PC-3 (cell line): ENCODE data around the gene RBP3. TPM values are rescaled to one million over a fixed set of nuclear protein-coding genes. Genes with fewer than 3 reads are reported as not detected.

Experiments used
- ATAC-seq: fragments of 200-7000 bp; cut with Tn5 transposase; 2 replicates; pipeline ENCODE4 v1.9.1; 2020; ENCODE audit warnings: mild to moderate bottlenecking, moderate library complexity
- BruUV-seq: library from RNA; stranded (reverse); fragments of 400-500 nt; replicated peaks from 2 replicates; lab custom pipeline; 2021; lab: Mats Ljungman, UMichigan
- CTCF ChIA-PET: fragments of 300-600 bp; sonication (Branson Sonifier 250); formaldehyde crosslinking; loops from one replicate; lab custom pipeline; 2022; ENCODE audit warnings: antibody characterized with exemption; lab: Charles Lee
- POLR2A ChIA-PET: fragments of 300-600 bp; sonication (Branson Sonifier 250); formaldehyde crosslinking; loops from one replicate; lab custom pipeline; 2022; ENCODE audit warnings: antibody characterized with exemption; ENCODE audit not compliant: unreplicated experiment; lab: Charles Lee
- DNase-seq: peaks from one replicate; pipeline ENCODE4 v3.0.0-alpha.2; 2015
- H2AFZ ChIP-seq: fragments of 300-600 bp; sonication (generic); 2 replicates; pipeline ENCODE4 v1.6.0; 2016; ENCODE audit warnings: antibody characterized with exemption, low read length
- H3F3A ChIP-seq: fragments of 300-600 bp; sonication (generic); one replicate; pipeline ENCODE4 v1.6.0; 2017; ENCODE audit warnings: antibody characterized with exemption, low read length, control low read depth, mild to moderate bottlenecking; ENCODE audit not compliant: unreplicated experiment
- H3K27ac ChIP-seq: fragments of 300-600 bp; sonication (generic); 2 replicates; pipeline ENCODE4 v1.5.1; 2016; ENCODE audit warnings: mild to moderate bottlenecking, low read length
- H3K27me3 ChIP-seq: fragments of 300-600 bp; sonication (generic); 2 replicates; pipeline ENCODE4 v1.6.1; 2016; ENCODE audit warnings: low read length, mixed read lengths
- H3K36me3 ChIP-seq: fragments of 300-600 bp; sonication (generic); 2 replicates; pipeline ENCODE4 v1.6.1; 2016; ENCODE audit warnings: low read depth, mixed run types, low read length, mixed read lengths
- H3K4me1 ChIP-seq: fragments of 300-600 bp; sonication (generic); 2 replicates; pipeline ENCODE4 v1.5.1; 2016; ENCODE audit warnings: low read length; ENCODE audit not compliant: insufficient read depth
- H3K4me2 ChIP-seq: fragments of 300-600 bp; sonication (generic); 2 replicates; pipeline ENCODE4 v1.6.0; 2016; ENCODE audit warnings: low read length
- H3K4me3 ChIP-seq: fragments of 300-600 bp; sonication (generic); 2 replicates; pipeline ENCODE4 v1.5.1; 2016; ENCODE audit warnings: mild to moderate bottlenecking, low read length, mixed read lengths
- H3K79me2 ChIP-seq: fragments of 300-600 bp; sonication (generic); 2 replicates; pipeline ENCODE4 v1.6.1; 2017; ENCODE audit warnings: low read length, mixed read lengths
- H3K9ac ChIP-seq: fragments of 300-600 bp; sonication (generic); 2 replicates; pipeline ENCODE4 v1.6.0; 2016; ENCODE audit warnings: mild to moderate bottlenecking, low read length
- H3K9me2 ChIP-seq: fragments of 300-600 bp; sonication (generic); replicated peaks from 2 replicates; pipeline ENCODE4 v1.6.1; 2016; ENCODE audit warnings: mixed run types, low read length, mixed read lengths
- H3K9me3 ChIP-seq: fragments of 300-600 bp; sonication (generic); 2 replicates; pipeline ENCODE4 v1.6.1; 2016; ENCODE audit warnings: low read length, mixed read lengths
- H4K20me1 ChIP-seq: fragments of 300-600 bp; sonication (generic); 2 replicates; pipeline ENCODE4 v1.6.1; 2016; ENCODE audit warnings: low read length, mixed read lengths
- EZH2 ChIP-seq: fragments of 300-600 bp; sonication (generic); IDR thresholded peaks from one replicate; pipeline ENCODE4 v1.6.1; 2017; ENCODE audit warnings: antibody characterized with exemption, mild to moderate bottlenecking, low read length; ENCODE audit not compliant: unreplicated experiment
- EZH2phosphoT487 ChIP-seq: fragments of 300-600 bp; sonication (generic); IDR thresholded peaks from 2 replicates; pipeline ENCODE4 v1.6.1; 2018; ENCODE audit warnings: mild to moderate bottlenecking, antibody characterized with exemption, low read length, borderline replicate concordance
- intact Hi-C: fragments of 100-400 bp; cut with micrococcal nuclease; formaldehyde crosslinking; loops from 2 replicates; pipeline ENCODE4 v1.9.0; 2023
- total RNA-seq: library from RNA; depleted of rRNA; stranded (reverse); fragments of >200 nt; gene quantifications from 2 replicates; pipeline ENCODE4 v1.2.3, GENCODE V29; 2014
- TF ChIP-seq, protein P1 (sequence below): fragments of 300-600 bp; sonication (generic); conservative IDR thresholded peaks from 2 replicates; pipeline ENCODE4 v1.5.1; 2017; ENCODE audit warnings: antibody characterized with exemption, low read depth, mild to moderate bottlenecking, low read length

RBP3 gene
- total RNA-seq, 1 experiment from 2014 or later, result not detected

DNA sequence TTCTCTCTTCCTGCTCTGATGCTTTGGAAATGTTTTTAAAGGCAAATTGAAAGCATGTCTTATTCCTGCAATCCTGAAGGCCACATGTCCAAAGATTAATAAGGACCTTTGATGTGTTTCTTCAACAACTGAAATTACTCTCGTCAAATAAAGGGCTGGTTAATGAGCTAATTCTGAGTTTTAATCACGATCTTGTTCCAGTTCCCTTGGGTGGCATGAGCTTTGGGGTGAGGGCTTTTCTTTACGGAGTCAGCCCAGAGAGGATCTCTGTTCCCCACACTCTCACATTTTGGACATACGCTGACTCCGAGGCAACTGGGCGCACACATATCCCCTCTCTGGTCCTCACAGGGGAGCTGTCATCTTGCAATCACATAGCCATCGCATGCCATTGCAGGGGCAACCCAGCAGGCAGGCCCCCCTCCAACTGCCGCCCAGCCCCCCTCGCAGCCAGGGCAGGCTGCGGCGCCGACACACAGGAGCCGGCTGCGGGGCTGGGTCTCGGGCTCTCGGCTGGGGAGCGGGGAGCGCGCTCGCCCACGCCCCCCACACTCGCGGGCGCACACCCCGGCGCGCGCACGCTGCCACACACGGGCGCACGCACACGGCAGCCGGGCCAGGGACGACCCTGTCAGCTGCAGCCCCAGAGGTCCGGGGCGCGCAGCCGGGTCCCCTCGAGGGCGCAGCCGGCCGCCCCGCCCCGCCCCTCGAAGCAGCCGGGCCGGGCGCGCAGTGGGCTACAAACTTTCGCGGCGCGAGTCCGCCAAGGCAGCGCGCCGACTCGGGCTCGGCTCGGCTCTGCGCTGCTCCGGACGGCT is 48.3 kb upstream of the RBP3 start, which contains the start of gene GDF10:
Gene GDF10 (plus strand): TSS at position 587 of the 818 bp plus-strand sequence. CDS start 455 bp downstream, outside the sequence.
- H3K27me3 ChIP-seq, result peaks cover 46% of the 10 kb centered on the region
- ChIA-PET CTCF (interaction anchor here (0.7 kb wide), 1 partner anchor 73 kb away, joined by 3 read pairs; no protein-coding TSS in a partner anchor), POLR2A (no interaction called here)
- DNase-seq, result no peak
- H3K36me3 ChIP-seq, result no peaks in the 10 kb centered on the region
- H3K4me2 ChIP-seq, result no peak within 1 kb of the TSS
- intact Hi-C loops, result no loop called here
- no peak within 1 kb of the TSS for H3K4me3 ChIP-seq
- TF ChIP-seq EZH2 (no peak), EZH2phosphoT487 (no peak)
- TF ChIP-seq, protein P1, sequence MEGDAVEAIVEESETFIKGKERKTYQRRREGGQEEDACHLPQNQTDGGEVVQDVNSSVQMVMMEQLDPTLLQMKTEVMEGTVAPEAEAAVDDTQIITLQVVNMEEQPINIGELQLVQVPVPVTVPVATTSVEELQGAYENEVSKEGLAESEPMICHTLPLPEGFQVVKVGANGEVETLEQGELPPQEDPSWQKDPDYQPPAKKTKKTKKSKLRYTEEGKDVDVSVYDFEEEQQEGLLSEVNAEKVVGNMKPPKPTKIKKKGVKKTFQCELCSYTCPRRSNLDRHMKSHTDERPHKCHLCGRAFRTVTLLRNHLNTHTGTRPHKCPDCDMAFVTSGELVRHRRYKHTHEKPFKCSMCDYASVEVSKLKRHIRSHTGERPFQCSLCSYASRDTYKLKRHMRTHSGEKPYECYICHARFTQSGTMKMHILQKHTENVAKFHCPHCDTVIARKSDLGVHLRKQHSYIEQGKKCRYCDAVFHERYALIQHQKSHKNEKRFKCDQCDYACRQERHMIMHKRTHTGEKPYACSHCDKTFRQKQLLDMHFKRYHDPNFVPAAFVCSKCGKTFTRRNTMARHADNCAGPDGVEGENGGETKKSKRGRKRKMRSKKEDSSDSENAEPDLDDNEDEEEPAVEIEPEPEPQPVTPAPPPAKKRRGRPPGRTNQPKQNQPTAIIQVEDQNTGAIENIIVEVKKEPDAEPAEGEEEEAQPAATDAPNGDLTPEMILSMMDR, result no peak
- BruUV-seq, result no TSS peak
- H3F3A ChIP-seq, result no peaks in the 10 kb centered on the region
- no peaks in the 10 kb centered on the region for H3K79me2 ChIP-seq
- no peak for ATAC-seq
- no peak within 1 kb of the TSS for H3K27ac ChIP-seq
- H3K9me2 ChIP-seq, result no peaks in the 10 kb centered on the region
- no peaks in the 10 kb centered on the region for H4K20me1 ChIP-seq
- H3K9me3 ChIP-seq, result no peaks in the 10 kb centered on the region
- H3K9ac ChIP-seq, result no peak within 1 kb of the TSS
- no peak within 1 kb of the TSS for H2AFZ ChIP-seq
- H3K4me1 ChIP-seq, result no peaks in the 10 kb centered on the region

- H2AFZ ChIP-seq, result no peak overlapping the region
- H3K9me2 ChIP-seq, result no peaks in the 10 kb centered on the region
- no peak overlapping the region for H3K4me2 ChIP-seq
- H3K4me1 ChIP-seq, result no peaks in the 10 kb centered on the region
- DNase-seq, result no peak
- POLR2A ChIA-PET, result no interaction called here
- no peak overlapping the region for H3K4me3 ChIP-seq
- no peak for ATAC-seq
- H3F3A ChIP-seq, result no peaks in the 10 kb centered on the region
- no peaks in the 10 kb centered on the region for H4K20me1 ChIP-seq
- intact Hi-C loops, result no loop called here
- peaks cover 39% of the 10 kb centered on the region for H3K27me3 ChIP-seq
- no peak overlapping the region for H3K9ac ChIP-seq
- no peaks in the 10 kb centered on the region for H3K9me3 ChIP-seq
- BruUV-seq, result no TSS peak
- H3K79me2 ChIP-seq, result no peaks in the 10 kb centered on the region
- TF ChIP-seq EZH2phosphoT487, result no peak
- no peak for TF ChIP-seq EZH2
- TF ChIP-seq, protein P1, result no peak
- H3K27ac ChIP-seq, result no peak overlapping the region
- H3K36me3 ChIP-seq, result no peaks in the 10 kb centered on the region
- CTCF ChIA-PET, result no interaction called here
Observed at GRCh38 chr10:47300429-47300931, 47.7 kb upstream of the RBP3 start.

DNA sequence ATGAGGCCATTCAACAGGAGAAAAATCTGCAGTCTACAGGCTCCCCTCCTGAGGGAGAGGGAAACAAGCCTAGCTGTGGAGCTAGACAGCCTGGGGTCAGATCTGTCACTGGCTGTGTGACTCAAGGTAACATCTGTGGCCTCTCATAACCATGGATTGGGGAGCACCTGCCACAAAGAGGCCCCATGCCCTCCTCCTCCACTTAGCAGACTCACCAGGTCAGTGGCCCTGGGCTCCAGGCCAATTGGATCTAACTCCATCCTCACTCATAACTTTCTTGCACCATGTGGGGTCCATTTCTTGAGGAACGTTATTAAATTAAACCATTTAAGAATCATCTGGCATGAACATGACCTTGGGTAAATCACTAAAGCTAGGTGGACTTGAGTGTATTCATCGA is 46.3 kb upstream of the RBP3 start:
- no peak overlapping the region for H3K4me3 ChIP-seq
- POLR2A ChIA-PET, result no interaction called here

More for the DNA sequence above, 46.3 kb upstream of the RBP3 start:
- Histone ChIP-seq H3K9me2 (no peaks in the 10 kb centered on the region), H3F3A (no peaks in the 10 kb centered on the region), H3K9ac (no peak overlapping the region), H3K9me3 (no peaks in the 10 kb centered on the region), H2AFZ (no peak overlapping the region), H4K20me1 (no peaks in the 10 kb centered on the region), H3K27me3 (peaks cover 26% of the 10 kb centered on the region), H3K79me2 (no peaks in the 10 kb centered on the region), H3K27ac (no peak overlapping the region), H3K4me1 (no peaks in the 10 kb centered on the region), H3K36me3 (no peaks in the 10 kb centered on the region), H3K4me2 (no peak overlapping the region)
- CTCF ChIA-PET, result no interaction called here
- TF ChIP-seq EZH2phosphoT487 (no peak), EZH2 (no peak)
- TF ChIP-seq, protein P1, result no peak
- ATAC-seq, result no peak
- BruUV-seq, result no TSS peak
- intact Hi-C loops, result no loop called here
- no peak for DNase-seq
